Medulla oblongata (tissue), 1 donor: ENCODE results near the gene NIFK.
"Not testable (repeated sequence)": the region's sequence is repeated elsewhere in the genome, so short reads cannot be mapped to it uniquely, and the experiment has no call there.

ENCODE experiments used
- DNase-seq: peaks from one replicate; pipeline ENCODE4 v3.0.0-alpha.2; 2015; ENCODE audit errors: extremely low spot score

NIFK gene

DNA sequence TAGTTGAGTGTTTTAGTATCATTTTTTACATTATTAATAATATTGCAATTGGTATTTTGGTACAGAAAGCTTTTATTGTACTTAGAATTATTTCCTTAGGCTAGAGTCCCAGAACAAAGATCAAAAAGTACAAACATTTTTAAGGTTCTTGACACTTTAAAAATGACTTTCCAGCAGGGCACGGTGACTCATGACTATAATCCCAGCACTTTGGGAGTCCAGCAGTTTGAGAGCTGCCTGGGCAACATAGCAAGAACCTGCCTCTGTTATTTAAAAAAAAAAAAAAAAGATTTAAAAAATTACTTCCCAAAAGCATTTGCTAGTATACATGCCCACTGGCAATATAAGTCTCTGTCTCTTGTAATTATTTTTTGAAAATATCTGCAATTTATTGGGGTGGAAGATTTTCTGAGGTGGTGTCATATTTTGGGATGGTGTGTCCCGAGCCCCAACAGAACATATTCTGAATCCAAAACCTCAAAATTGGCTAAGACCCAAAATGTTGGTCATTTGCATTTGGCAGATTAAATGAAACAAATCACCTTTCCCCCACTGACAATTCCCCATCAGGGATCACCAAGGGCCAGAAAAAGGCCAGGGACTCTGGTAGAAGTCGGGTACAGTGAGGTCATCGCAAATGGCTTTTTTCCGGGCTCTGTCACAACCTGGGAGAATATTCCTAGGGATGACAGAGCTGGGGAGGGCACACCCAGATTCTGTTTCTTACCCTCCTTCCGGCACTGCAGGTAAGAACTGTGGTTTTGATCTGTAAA lies 42.1 kb downstream of the NIFK start:
- no peak for DNase-seq

DNA sequence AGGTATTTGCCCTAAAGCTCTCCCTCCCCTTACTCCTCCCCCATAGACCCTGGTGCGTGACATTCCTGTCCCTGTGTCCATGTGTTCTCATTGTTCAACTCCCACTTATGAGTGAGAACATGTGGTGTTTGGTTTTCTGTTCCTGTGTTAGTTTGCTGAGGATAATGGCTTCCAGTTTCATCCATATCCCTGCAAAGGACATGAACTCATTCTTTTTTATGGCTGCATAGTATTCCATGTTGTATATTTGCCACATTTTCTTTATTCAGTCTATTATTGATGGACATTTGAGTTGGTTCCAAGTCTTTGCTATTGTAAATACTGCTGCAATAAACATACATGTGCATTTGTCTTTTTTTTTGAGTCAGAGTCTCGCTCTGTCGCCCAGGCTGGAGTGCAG lies 46.1 kb downstream of the NIFK start:
- DNase-seq, result not testable (repeated sequence)

DNA sequence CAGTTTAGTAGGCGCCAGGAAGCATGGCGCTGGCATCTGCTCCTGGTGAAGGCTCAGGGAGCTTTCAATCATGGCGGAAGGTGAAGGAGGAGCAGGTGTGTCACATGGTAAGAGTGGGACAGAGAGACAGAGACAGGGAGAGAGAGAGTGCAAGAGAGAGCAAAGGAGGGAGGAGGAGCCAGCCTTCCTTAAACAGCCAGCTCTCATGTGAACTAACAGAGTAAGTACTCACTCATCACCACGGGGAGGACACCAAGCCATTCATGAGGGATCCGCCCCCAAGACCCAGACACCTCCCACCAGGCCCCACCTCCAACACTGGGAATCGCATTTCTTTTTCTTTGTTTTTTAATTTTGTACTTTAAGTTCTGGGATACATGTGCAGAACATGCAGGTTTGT lies 46.6 kb downstream of the NIFK start:
- DNase-seq, result no peak

DNA sequence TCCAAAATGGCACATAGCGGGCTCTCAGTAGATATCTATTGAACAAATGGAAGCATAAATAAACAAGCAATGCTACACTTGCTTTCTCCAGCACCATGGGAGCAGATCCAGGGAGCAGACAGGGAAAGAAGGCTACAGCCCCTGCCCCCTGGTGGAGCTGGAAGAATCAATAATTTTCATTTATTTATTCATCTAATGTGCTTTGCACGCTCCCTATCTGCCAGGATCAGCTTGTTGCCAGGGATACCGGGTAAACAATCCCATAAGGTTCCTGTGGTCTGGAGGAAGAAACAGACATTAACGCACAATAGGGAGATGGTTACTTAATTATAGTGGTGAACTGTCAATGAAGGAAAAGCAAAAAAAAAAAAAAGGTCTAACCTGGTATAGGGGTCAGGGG lies 47.3 kb downstream of the NIFK start:
- peak; percentile 6 for DNase-seq

- DNase-seq, result no peak
Measured at GRCh38 chr2:121688820-121689219, 47.9 kb downstream of the NIFK start.

DNA sequence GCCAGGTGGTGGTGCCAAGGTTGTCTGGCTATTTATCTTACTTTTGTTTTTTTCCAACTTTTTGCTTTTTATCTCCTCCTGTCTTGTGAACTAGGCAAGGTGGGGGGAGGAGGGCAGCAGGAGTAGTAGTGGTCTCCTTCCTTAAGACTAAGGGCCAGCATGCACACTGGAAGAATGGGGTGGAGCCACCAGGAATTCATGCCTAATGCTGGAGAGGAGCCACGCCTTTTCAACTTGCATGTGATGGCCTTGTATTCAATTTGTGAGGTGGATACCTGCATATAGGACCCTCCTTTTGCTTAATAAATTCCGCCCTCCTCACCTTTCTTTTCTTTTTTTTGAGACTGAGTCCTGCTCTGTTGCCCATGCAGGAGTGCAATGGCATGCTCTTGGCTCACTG lies 49.8 kb downstream of the NIFK start:
- DNase-seq, result no peak

GRCh38 chr2:121686218-121686617 lies 50.5 kb downstream of the NIFK start:
- no peak for DNase-seq

- no peak for DNase-seq
Measured at GRCh38 chr2:121682396-121683298, 54.0 kb downstream of the NIFK start.

GRCh38 chr2:121677855-121678254 lies 58.8 kb downstream of the NIFK start:
- no peak for DNase-seq
